ENCODE results near the gene MYL12B.
"Not testable (repeated sequence)": the region's sequence is repeated elsewhere in the genome, so short reads cannot be mapped to it uniquely, and the experiment has no call there.

Gene MYL12B

GRCh38 chr18:3261373-3262233, at the start of gene MYL12B:
MYL12B (plus strand) TSS chr18:3262133; CDS start chr18:3272899, 10,766 bp downstream.
- peak; percentile 84 for DNase-seq (ENCODE audit: low spot score)

GRCh38 chr18:3212657-3213056, 49.3 kb upstream of the MYL12B start:
- no peak for DNase-seq (ENCODE audit: low spot score)

GRCh38 chr18:3213300-3214059, 48.5 kb upstream of the MYL12B start:
- peak; percentile 19 for DNase-seq (ENCODE audit: low spot score)

- no peak for DNase-seq (ENCODE audit: low spot score)
Measured at GRCh38 chr18:3214855-3215637, 46.9 kb upstream of the MYL12B start.

- DNase-seq (ENCODE audit: low spot score) = no peak
Measured at GRCh38 chr18:3216987-3217386, 44.9 kb upstream of the MYL12B start.

- peak; percentile 6 for DNase-seq (ENCODE audit: low spot score)
Measured at GRCh38 chr18:3217948-3218647, 43.8 kb upstream of the MYL12B start.

GRCh38 chr18:3218819-3219218, 43.1 kb upstream of the MYL12B start:
- DNase-seq (ENCODE audit: low spot score) = no peak

GRCh38 chr18:3219241-3219630, 42.7 kb upstream of the MYL12B start:
- DNase-seq (ENCODE audit: low spot score) = no peak

GRCh38 chr18:3219631-3220335, 42.1 kb upstream of the MYL12B start, which contains the start of gene MYOM1:
MYOM1 (minus strand) TSS chr18:3219968; CDS start chr18:3215223, 4,745 bp downstream.
- no peak for DNase-seq (ENCODE audit: low spot score)

- not testable (repeated sequence) for DNase-seq (ENCODE audit: low spot score)
Measured at GRCh38 chr18:3220868-3221267, 41.1 kb upstream of the MYL12B start.

GRCh38 chr18:3221496-3221895, 40.4 kb upstream of the MYL12B start:
- DNase-seq (ENCODE audit: low spot score) = no peak

- no peak for DNase-seq (ENCODE audit: low spot score)
Measured at GRCh38 chr18:3223356-3223755, 38.6 kb upstream of the MYL12B start.

GRCh38 chr18:3224223-3224622, 37.7 kb upstream of the MYL12B start:
- DNase-seq (ENCODE audit: low spot score) = no peak

GRCh38 chr18:3225588-3225987, 36.3 kb upstream of the MYL12B start:
- DNase-seq (ENCODE audit: low spot score) = no peak

GRCh38 chr18:3226048-3226447, 35.9 kb upstream of the MYL12B start:
- no peak for DNase-seq (ENCODE audit: low spot score)

- peak; percentile 41 for DNase-seq (ENCODE audit: low spot score)
Measured at GRCh38 chr18:3230401-3231334, 31.3 kb upstream of the MYL12B start.

- DNase-seq (ENCODE audit: low spot score) = no peak
Measured at GRCh38 chr18:3233004-3233403, 28.9 kb upstream of the MYL12B start.

- no peak for DNase-seq (ENCODE audit: low spot score)
Measured at GRCh38 chr18:3233433-3234168, 28.3 kb upstream of the MYL12B start.

- DNase-seq (ENCODE audit: low spot score) = no peak
Measured at GRCh38 chr18:3234457-3234856, 27.5 kb upstream of the MYL12B start.

All from NAMALWA (cell line).